SU-DHL-6 (cell line): ENCODE results near the gene SMIM1.

Experiments used
- H2AFZ ChIP-seq: fragments of 200-600 bp; sonication (generic); 2 replicates; pipeline ENCODE4 v1.6.1; 2014; ENCODE audit warnings: low read depth, mild to moderate bottlenecking, moderate library complexity, mixed read lengths, antibody characterized with exemption, low read length; ENCODE audit not compliant: severe bottlenecking
- H3F3A ChIP-seq: fragments of 200-600 bp; shearing (Covaris generic); 2 replicates; pipeline ENCODE4 v1.6.0; 2016; ENCODE audit warnings: antibody characterized with exemption, mild to moderate bottlenecking; ENCODE audit not compliant: insufficient read depth
- H3K27ac ChIP-seq: fragments of 200-600 bp; sonication (generic); 2 replicates; pipeline ENCODE4 v1.5.1; 2016; ENCODE audit warnings: low read depth, mild to moderate bottlenecking, low read length, moderate library complexity, mixed read lengths
- H3K27me3 ChIP-seq: fragments of 200-600 bp; sonication (generic), shearing (Covaris generic); 2 replicates; pipeline ENCODE4 v1.6.0; 2014; ENCODE audit warnings: mild to moderate bottlenecking, low read length
- H3K36me3 ChIP-seq: fragments of 200-600 bp; sonication (generic); 2 replicates; pipeline ENCODE4 v1.6.1; 2014; ENCODE audit warnings: mild to moderate bottlenecking, low read length, mixed read lengths
- H3K4me2 ChIP-seq: fragments of 300-600, 200-600 bp; shearing (Covaris generic), sonication (generic); 2 replicates; pipeline ENCODE4 v1.6.0; 2014; ENCODE audit warnings: low read length, low read depth, mild to moderate bottlenecking; ENCODE audit not compliant: poor library complexity, severe bottlenecking
- H3K4me3 ChIP-seq: fragments of 200-600 bp; sonication (generic); 2 replicates; pipeline ENCODE4 v1.5.1; 2014; ENCODE audit warnings: antibody characterized with exemption, low read length, mild to moderate bottlenecking, mixed read lengths; ENCODE audit not compliant: insufficient read depth, poor library complexity, severe bottlenecking
- H3K79me2 ChIP-seq: fragments of 200-600 bp; sonication (generic); 2 replicates; pipeline ENCODE4 v1.6.1; 2014; ENCODE audit warnings: mild to moderate bottlenecking, low read length, moderate library complexity; ENCODE audit not compliant: insufficient read depth
- H3K9ac ChIP-seq: fragments of 200-600 bp; sonication (generic); 2 replicates; pipeline ENCODE4 v1.7.0; 2014; ENCODE audit warnings: mild to moderate bottlenecking, low read length
- H3K9me2 ChIP-seq: fragments of 200-600 bp; sonication (generic); replicated peaks from 2 replicates; pipeline ENCODE4 v1.6.1; 2014; ENCODE audit warnings: low read length; ENCODE audit not compliant: insufficient read depth
- H3K9me3 ChIP-seq: fragments of 200-600 bp; sonication (generic); 2 replicates; pipeline ENCODE4 v1.6.1; 2014; ENCODE audit warnings: low read length, mixed read lengths; ENCODE audit not compliant: insufficient read depth
- H4K20me1 ChIP-seq: fragments of 200-600 bp; sonication (generic); 2 replicates; pipeline ENCODE4 v1.6.1; 2014; ENCODE audit warnings: low read depth, mild to moderate bottlenecking, antibody characterized with exemption, low read length, moderate library complexity, mixed read lengths
- CTCF ChIP-seq: fragments of 200-600 bp; sonication (generic); IDR thresholded peaks from one replicate; pipeline ENCODE4 v1.5.1; 2017; ENCODE audit warnings: antibody characterized with exemption, mild to moderate bottlenecking, low read length, moderate library complexity; ENCODE audit not compliant: insufficient read depth, poor library complexity, severe bottlenecking
- EZH2phosphoT487 ChIP-seq: fragments of 200-600 bp; sonication (generic), shearing (Covaris generic); conservative IDR thresholded peaks from 2 replicates; pipeline ENCODE4 v1.6.1; 2018; ENCODE audit warnings: mild to moderate bottlenecking, antibody characterized with exemption, low read length, moderate library complexity, mixed read lengths

Gene SMIM1

GRCh38 chr1:3785045-3785444 is 12.5 kb downstream of the SMIM1 start:
- Histone ChIP-seq H4K20me1 (no peaks in the 10 kb centered on the region), H3K79me2 (no peaks in the 10 kb centered on the region), H3F3A (no peaks in the 10 kb centered on the region), H3K9me2 (no peaks in the 10 kb centered on the region), H3K27me3 (no peaks in the 10 kb centered on the region), H2AFZ (no peak overlapping the region), H3K4me2 (no peak overlapping the region), H3K27ac (no peak overlapping the region), H3K9me3 (no peaks in the 10 kb centered on the region), H3K36me3 (no peaks in the 10 kb centered on the region), H3K9ac (no peak overlapping the region), H3K4me3 (no peak overlapping the region)
- TF ChIP-seq CTCF (no peak), EZH2phosphoT487 (no peak)

DNA sequence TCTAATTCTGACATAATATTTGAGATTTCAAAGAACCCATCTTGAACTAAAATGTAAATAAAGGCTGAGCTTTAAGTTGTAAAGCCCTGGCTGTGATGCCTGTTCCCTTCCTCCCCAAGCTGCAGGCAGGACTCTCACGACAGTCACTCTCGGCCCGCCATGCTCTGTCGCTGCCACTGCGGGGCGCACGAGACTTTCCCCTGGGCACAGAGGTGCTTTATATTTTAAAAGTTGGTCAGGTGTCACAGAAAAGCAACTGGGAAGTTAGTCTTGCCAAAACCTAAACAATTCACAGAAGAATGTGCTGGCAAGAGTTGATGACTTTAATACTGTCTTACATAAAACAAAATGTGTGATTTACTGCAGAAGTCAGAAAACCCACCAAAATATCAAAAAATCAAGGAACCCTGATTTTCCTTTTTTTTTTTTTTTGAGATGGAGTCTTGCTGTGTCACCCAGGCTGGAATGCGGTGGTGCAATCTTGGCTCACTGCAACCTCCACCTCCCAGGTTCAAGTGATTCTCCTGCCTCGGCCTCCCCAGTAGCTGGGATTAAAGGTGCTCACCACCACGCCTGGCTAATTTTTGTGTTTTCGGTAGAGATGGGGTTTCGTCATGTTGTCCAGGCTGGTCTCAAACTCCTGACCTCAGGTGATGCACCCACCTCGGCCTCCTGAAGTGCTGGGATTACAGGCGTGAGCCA is 13.1 kb downstream of the SMIM1 start:
- Histone ChIP-seq H3F3A (no peaks in the 10 kb centered on the region), H3K27ac (no peak overlapping the region)

GRCh38 chr1:3786468-3787348 is 14.2 kb downstream of the SMIM1 start:
- no peak overlapping the region for H3K9ac ChIP-seq
- H3K9me2 ChIP-seq, result no peaks in the 10 kb centered on the region
- H3K79me2 ChIP-seq, result no peaks in the 10 kb centered on the region
- H3K36me3 ChIP-seq, result no peaks in the 10 kb centered on the region
- H3K27me3 ChIP-seq, result no peaks in the 10 kb centered on the region
- H3K4me2 ChIP-seq, result no peak overlapping the region
- no peaks in the 10 kb centered on the region for H3F3A ChIP-seq
- H3K9me3 ChIP-seq, result no peaks in the 10 kb centered on the region
- no peak overlapping the region for H3K4me3 ChIP-seq
- no peak overlapping the region for H2AFZ ChIP-seq
- no peak for TF ChIP-seq CTCF
- no peak for TF ChIP-seq EZH2phosphoT487
- no peak overlapping the region for H3K27ac ChIP-seq
- no peaks in the 10 kb centered on the region for H4K20me1 ChIP-seq

More for the DNA sequence above, 13.1 kb downstream of the SMIM1 start:
- Histone ChIP-seq H3K79me2 (no peaks in the 10 kb centered on the region), H3K27me3 (no peaks in the 10 kb centered on the region), H3K9me3 (no peaks in the 10 kb centered on the region), H3K4me2 (no peak overlapping the region), H4K20me1 (no peaks in the 10 kb centered on the region), H3K36me3 (no peaks in the 10 kb centered on the region), H3K9me2 (no peaks in the 10 kb centered on the region), H3K4me3 (no peak overlapping the region), H3K9ac (no peak overlapping the region), H2AFZ (no peak overlapping the region)
- TF ChIP-seq EZH2phosphoT487 (no peak), CTCF (peak; percentile 37)
